Naive thymus-derived CD4-positive, alpha-beta T cell (primary cell): ENCODE measurements around the gene OR4D11. TPM values are rescaled to one million over a fixed set of nuclear protein-coding genes. Genes with fewer than 3 reads are reported as not detected.

Experiments
- ATAC-seq: fragments of 150-1000 bp; cut with Tn5 transposase; 2 replicates; pipeline ENCODE4 v1.10.0; 2021; ENCODE audit warnings: mild to moderate bottlenecking, moderate library complexity
- CTCF ChIA-PET: fragments of 350-600 bp; sonication (Branson Sonifier 250); formaldehyde crosslinking; loops from one replicate; lab custom pipeline; 2021; ENCODE audit warnings: antibody characterized with exemption; lab: Charles Lee
- POLR2A ChIA-PET: fragments of 350-600 bp; sonication (Branson Sonifier 250); formaldehyde crosslinking; loops from one replicate; lab custom pipeline; 2021; ENCODE audit warnings: antibody characterized with exemption, inconsistent platforms; lab: Charles Lee
- DNase-seq, 9 donors: peaks; one replicate each; pipeline versions ENCODE4 v3.0.0 to v3.0.0-alpha.2; 2020 to 2022; ENCODE audit warnings: mixed read lengths in 1 of 9
- H3K27ac ChIP-seq: one replicate; pipeline ENCODE4 v1.7.0; 2013; ENCODE audit warnings: mild to moderate bottlenecking, low read depth, low read length, moderate library complexity
- H3K27me3 ChIP-seq, 2 donors: one replicate each; pipeline ENCODE4 v1.7.0; 2013; ENCODE audit warnings: low read length in 2 of 2, mild to moderate bottlenecking in 2 of 2, moderate library complexity in 2 of 2; ENCODE audit not compliant: control insufficient read depth in 2 of 2, insufficient read depth in 2 of 2
- H3K36me3 ChIP-seq, 3 experiments: 1 replicate in 2 of 3; 2 replicates in 1 of 3; pipeline ENCODE4 v1.7.0; 2013; ENCODE audit warnings: low read length in 3 of 3, mild to moderate bottlenecking in 3 of 3, moderate library complexity in 1 of 3; ENCODE audit not compliant: insufficient read depth in 3 of 3, control insufficient read depth in 2 of 3
- H3K4me1 ChIP-seq, 2 donors: one replicate each; pipeline ENCODE4 v1.7.0; 2013; ENCODE audit warnings: low read length in 2 of 2, mild to moderate bottlenecking in 2 of 2, moderate library complexity in 1 of 2; ENCODE audit not compliant: control insufficient read depth in 2 of 2, insufficient read depth in 2 of 2
- H3K4me3 ChIP-seq: 2 replicates; pipeline ENCODE4 v1.7.0; 2013; ENCODE audit warnings: mild to moderate bottlenecking, low read length
- H3K9me3 ChIP-seq, 3 experiments: 1 replicate in 2 of 3; 2 replicates in 1 of 3; pipeline ENCODE4 v1.7.0; 2013; ENCODE audit warnings: low read length in 3 of 3; ENCODE audit not compliant: control insufficient read depth in 2 of 3
- H3K27ac Mint-ChIP-seq, 9 donors: one replicate each; pipeline ENCODE4 v1.8.0; 2020 to 2022; ENCODE audit warnings: mixed read lengths in 9 of 9, mild to moderate bottlenecking in 8 of 9, moderate library complexity in 5 of 9, inconsistent platforms in 2 of 9
- H3K27me3 Mint-ChIP-seq, 5 donors: one replicate each; pipeline ENCODE4 v1.8.0; 2021 to 2022; ENCODE audit warnings: mixed read lengths in 5 of 5, mild to moderate bottlenecking in 1 of 5
- H3K36me3 Mint-ChIP-seq, 5 donors: one replicate each; pipeline ENCODE4 v1.8.0; 2020 to 2022; ENCODE audit warnings: mixed read lengths in 5 of 5, mild to moderate bottlenecking in 3 of 5, inconsistent platforms in 1 of 5
- H3K4me1 Mint-ChIP-seq, 7 donors: one replicate each; pipeline ENCODE4 v1.8.0; 2020 to 2022; ENCODE audit warnings: mixed read lengths in 7 of 7, mild to moderate bottlenecking in 3 of 7, inconsistent platforms in 1 of 7
- H3K4me3 Mint-ChIP-seq, 10 donors: one replicate each; pipeline ENCODE4 v1.8.0; 2020 to 2022; ENCODE audit warnings: mild to moderate bottlenecking in 10 of 10, mixed read lengths in 10 of 10, moderate library complexity in 6 of 10, inconsistent platforms in 2 of 10
- H3K9me3 Mint-ChIP-seq, 11 donors: one replicate each; pipeline ENCODE4 v1.8.0; 2020 to 2022; ENCODE audit warnings: mixed read lengths in 11 of 11, mild to moderate bottlenecking in 4 of 11, inconsistent platforms in 1 of 11, moderate library complexity in 1 of 11
- intact Hi-C, 2 donors: fragments of 100-400 bp; cut with micrococcal nuclease; formaldehyde crosslinking; loops; one replicate each; pipeline ENCODE4 v1.15.1; 2023
- polyA plus RNA-seq, 2 donors: library from polyadenylated mRNA; unstranded; fragments of 300-500 nt; fragmentation: Illumina TruSeq; gene quantifications; one replicate each; pipeline ENCODE4 v1.2.3, GENCODE V29; 2021
- total RNA-seq, 6 experiments: library from RNA in 5 of 6; stranded (reverse) in 5 of 6; gene quantifications; 1 replicate in 5 of 6; 2 replicates in 1 of 6; pipeline ENCODE4 v1.2.3 and lab custom pipeline; 2021 to 2026

Gene OR4D11
- total and polyA plus RNA-seq, 7 experiments from 2014 or later: not detected

- Mint-ChIP-seq H3K27me3 (peaks cover 0 to 38% (median 4%) of the 10 kb centered on the region in 5 donors), H3K36me3 (peaks cover 0 to 9% (median 0%) of the 10 kb centered on the region in 5 donors), H3K4me1 (peaks cover 9 to 52% (median 44%) of the 10 kb centered on the region in 7 donors), H3K4me3 (peak overlapping the region in 9 of 10 donors; percentile 64 to 98 (median 91)), H3K27ac (peak overlapping the region; percentile 16 to 100 (median 98)), H3K9me3 (peaks cover 0 to 12% (median 0%) of the 10 kb centered on the region in 11 donors)
- Histone ChIP-seq H3K27ac (no peak overlapping the region), H3K36me3 (no peaks in the 10 kb centered on the region), H3K4me3 (peak overlapping the region; percentile 59), H3K4me1 (peaks cover 11 to 16% of the 10 kb centered on the region in 2 donors), H3K9me3 (no peaks in the 10 kb centered on the region), H3K27me3 (no peaks in the 10 kb centered on the region)
- no peak for DNase-seq
- ChIA-PET POLR2A (interaction anchor here (0.6 to 4.2 kb wide), 7 partner anchors 9 to 244 kb away, joined by 3 to 24 read pairs (median 3); partner anchors contain the start of genes OSBP and PATL1), CTCF (no interaction called here)
- ATAC-seq: no peak
- intact Hi-C loops: loop anchor here (2.0 to 10.0 kb wide), 5 partner anchors 15 to 973 kb away; partner anchors contain the start of genes MRPL16 (in 2 of the 2), ZFP91 (in 2 of the 2), DTX4 (in 1 of the 2) and STX3 (in 1 of the 2)
Measured at GRCh38 chr11:59551659-59552521, 48.5 kb downstream of the OR4D11 start.

- H3K9me3 ChIP-seq: no peaks in the 10 kb centered on the region
- CTCF ChIA-PET: no interaction called here
- ATAC-seq (no peak), DNase-seq (no peak)
- Mint-ChIP-seq H3K36me3 (peaks cover 0 to 9% (median 0%) of the 10 kb centered on the region in 5 donors), H3K4me3 (peak overlapping the region in 8 of 10 donors; percentile 10 to 70 (median 42)), H3K27me3 (peaks cover 0 to 41% (median 4%) of the 10 kb centered on the region in 5 donors), H3K27ac (peak overlapping the region in 6 of 9 donors; percentile 5 to 82 (median 18)), H3K4me1 (peaks cover 14 to 58% (median 50%) of the 10 kb centered on the region in 7 donors), H3K9me3 (peaks cover 0 to 15% (median 0%) of the 10 kb centered on the region in 11 donors)
- POLR2A ChIA-PET: interaction anchor here (0.6 to 1.7 kb wide), 2 partner anchors 8 to 103 kb away, joined by 3 to 6 read pairs; no protein-coding TSS in a partner anchor
- H3K4me3 ChIP-seq: no peak overlapping the region
- H3K4me1 ChIP-seq: peaks cover 16 to 19% of the 10 kb centered on the region in 2 donors
- no peaks in the 10 kb centered on the region for H3K27me3 ChIP-seq
- no peaks in the 10 kb centered on the region for H3K36me3 ChIP-seq
- intact Hi-C loops: loop anchor here in 1 of 2 donors (10.0 kb wide), 1 partner anchor 378 kb away; the partner anchor contains the start of gene DTX4
- no peak overlapping the region for H3K27ac ChIP-seq
Measured at GRCh38 chr11:59552844-59553243, 49.5 kb downstream of the OR4D11 start.

- ATAC-seq (no peak), DNase-seq (no peak)
- H3K9me3 Mint-ChIP-seq: peaks cover 0 to 15% (median 0%) of the 10 kb centered on the region in 11 donors
- H3K27me3 Mint-ChIP-seq: peaks cover 0 to 41% (median 4%) of the 10 kb centered on the region in 5 donors
- CTCF ChIA-PET: no interaction called here
- no peak overlapping the region for H3K4me3 Mint-ChIP-seq
- peaks cover 14 to 63% (median 54%) of the 10 kb centered on the region in 7 donors for H3K4me1 Mint-ChIP-seq
- no peaks in the 10 kb centered on the region for H3K9me3 ChIP-seq
- H3K27me3 ChIP-seq: no peaks in the 10 kb centered on the region
- no peak overlapping the region for H3K4me3 ChIP-seq
- intact Hi-C loops: loop anchor here in 1 of 2 donors (10.0 kb wide), 1 partner anchor 379 kb away; the partner anchor contains the start of gene DTX4
- POLR2A ChIA-PET: interaction anchor here (0.6 kb wide), 1 partner anchor 9 kb away, joined by 5 read pairs; no protein-coding TSS in a partner anchor
- no peaks in the 10 kb centered on the region for H3K36me3 ChIP-seq
- H3K27ac Mint-ChIP-seq: peak overlapping the region in 1 of 9 donors; percentile 16
- no peak overlapping the region for H3K27ac ChIP-seq
- peaks cover 16 to 19% of the 10 kb centered on the region in 2 donors for H3K4me1 ChIP-seq
- H3K36me3 Mint-ChIP-seq: peaks cover 0 to 9% (median 0%) of the 10 kb centered on the region in 5 donors
Measured at GRCh38 chr11:59553323-59553722, 49.9 kb downstream of the OR4D11 start.

Other genes with a start within 250 kb of the OR4D11 start
- gene OR5AN1, start 144.7 kb upstream of the OR4D11 start, total RNA-seq: not detected
- gene OR5AN1, start 144.7 kb upstream of the OR4D11 start, polyA plus RNA-seq: not detected
- not detected for gene OR5A2, start 77.2 kb upstream of the OR4D11 start, total RNA-seq
- gene OR5A2, start 77.2 kb upstream of the OR4D11 start, polyA plus RNA-seq: not detected
- not detected for gene OR5A1, start 67.1 kb upstream of the OR4D11 start, total RNA-seq
- gene OR5A1, start 67.1 kb upstream of the OR4D11 start, polyA plus RNA-seq: not detected
- not detected for gene OR4D6, start 46.6 kb upstream of the OR4D11 start, total RNA-seq
- not detected for gene OR4D6, start 46.6 kb upstream of the OR4D11 start, polyA plus RNA-seq
- not detected for gene OR4D10, start 30.3 kb upstream of the OR4D11 start, total RNA-seq
- gene OR4D10, start 30.3 kb upstream of the OR4D11 start, polyA plus RNA-seq: not detected
- gene OR4D9, start 8.0 kb downstream of the OR4D11 start, total RNA-seq: not detected
- not detected for gene OR4D9, start 8.0 kb downstream of the OR4D11 start, polyA plus RNA-seq
- gene OSBP, start 112.2 kb downstream of the OR4D11 start, total RNA-seq: 10 to 100 TPM; 39.8 to 57.6 (median 52.4) TPM
- gene OSBP, start 112.2 kb downstream of the OR4D11 start, polyA plus RNA-seq: 10 to 100 TPM; 21.0 to 34.5 TPM
- 10 to 100 TPM; 40.6 to 60.1 (median 45.3) TPM for gene PATL1, start 165.5 kb downstream of the OR4D11 start, total RNA-seq
- gene PATL1, start 165.5 kb downstream of the OR4D11 start, polyA plus RNA-seq: 1 to 10 TPM; 5.7 to 7.6 TPM
- not detected for gene OR10V1, start 210.3 kb downstream of the OR4D11 start, total RNA-seq
- not detected for gene OR10V1, start 210.3 kb downstream of the OR4D11 start, polyA plus RNA-seq